ENCODE results near the gene MEGF8. TPM values are rescaled to one million over a fixed set of nuclear protein-coding genes. Genes with fewer than 3 reads are reported as not detected.
A peak's percentile ranks its signal among the peaks of the same experiment; 100 is the strongest.

The MEGF8 gene
- total and polyA plus RNA-seq, 4 donors: 35.2 to 93.3 (median 64.3) TPM

GRCh38 chr19:42374826-42375376 is 49.5 kb downstream of the MEGF8 start:
- Histone ChIP-seq H3K36me3 (ENCODE audit: control insufficient read depth, insufficient read depth, low read length) (peaks cover 69% of the 10 kb centered on the region), H3K4me3 (ENCODE audit: low read depth, low read length) (no peak overlapping the region), H3K27ac (ENCODE audit: low read depth, low read length) (no peak overlapping the region), H3K9me3 (ENCODE audit: control insufficient read depth, insufficient read depth, low read length) (no peaks in the 10 kb centered on the region), H3K27me3 (ENCODE audit: control insufficient read depth, insufficient read depth, low read length) (no peaks in the 10 kb centered on the region), H3K4me1 (ENCODE audit: control insufficient read depth, insufficient read depth, low read length) (peaks cover 4% of the 10 kb centered on the region)
- DNase-seq (ENCODE audit: low read depth in 4 of 6, low spot score in 6 of 6): no peak
- WGBS (ENCODE audit: insufficient coverage): 97% methylated on average over 11 of the region's 11 CpGs

- H3K4me3 ChIP-seq (ENCODE audit: low read depth, low read length): no peak overlapping the region
- no peak overlapping the region for H3K27ac ChIP-seq (ENCODE audit: low read depth, low read length)
- no peaks in the 10 kb centered on the region for H3K27me3 ChIP-seq (ENCODE audit: control insufficient read depth, insufficient read depth, low read length)
- 96% methylated on average over 51 of the region's 54 CpGs for WGBS (ENCODE audit: insufficient coverage)
- no peak for DNase-seq (ENCODE audit: low read depth in 4 of 6, low spot score in 6 of 6)
- peaks cover 62% of the 10 kb centered on the region for H3K36me3 ChIP-seq (ENCODE audit: control insufficient read depth, insufficient read depth, low read length)
- peaks cover 4% of the 10 kb centered on the region for H3K4me1 ChIP-seq (ENCODE audit: control insufficient read depth, insufficient read depth, low read length)
- no peaks in the 10 kb centered on the region for H3K9me3 ChIP-seq (ENCODE audit: control insufficient read depth, insufficient read depth, low read length)
Measured at GRCh38 chr19:42375415-42376176, 50.2 kb downstream of the MEGF8 start.

- peaks cover 57% of the 10 kb centered on the region for H3K36me3 ChIP-seq (ENCODE audit: control insufficient read depth, insufficient read depth, low read length)
- WGBS (ENCODE audit: insufficient coverage): 98% methylated on average over 15 of the region's 17 CpGs
- H3K27me3 ChIP-seq (ENCODE audit: control insufficient read depth, insufficient read depth, low read length): no peaks in the 10 kb centered on the region
- H3K9me3 ChIP-seq (ENCODE audit: control insufficient read depth, insufficient read depth, low read length): no peaks in the 10 kb centered on the region
- no peak for DNase-seq (ENCODE audit: low read depth in 4 of 6, low spot score in 6 of 6)
- no peak overlapping the region for H3K4me3 ChIP-seq (ENCODE audit: low read depth, low read length)
- H3K27ac ChIP-seq (ENCODE audit: low read depth, low read length): no peak overlapping the region
- H3K4me1 ChIP-seq (ENCODE audit: control insufficient read depth, insufficient read depth, low read length): peaks cover 4% of the 10 kb centered on the region
Measured at GRCh38 chr19:42376177-42376555, 50.7 kb downstream of the MEGF8 start.

GRCh38 chr19:42378225-42379215 is 53.1 kb downstream of the MEGF8 start:
- no peak for DNase-seq (ENCODE audit: low read depth in 4 of 6, low spot score in 6 of 6)

GRCh38 chr19:42380155-42380554 is 54.7 kb downstream of the MEGF8 start:
- no peak overlapping the region for H3K4me3 ChIP-seq (ENCODE audit: low read depth, low read length)
- 74% methylated on average over 5 of the region's 6 CpGs for WGBS (ENCODE audit: insufficient coverage)
- DNase-seq (ENCODE audit: low read depth in 4 of 6, low spot score in 6 of 6): no peak
- H3K4me1 ChIP-seq (ENCODE audit: control insufficient read depth, insufficient read depth, low read length): peaks cover 4% of the 10 kb centered on the region
- no peaks in the 10 kb centered on the region for H3K9me3 ChIP-seq (ENCODE audit: control insufficient read depth, insufficient read depth, low read length)
- H3K27ac ChIP-seq (ENCODE audit: low read depth, low read length): no peak overlapping the region
- peaks cover 22% of the 10 kb centered on the region for H3K36me3 ChIP-seq (ENCODE audit: control insufficient read depth, insufficient read depth, low read length)
- no peaks in the 10 kb centered on the region for H3K27me3 ChIP-seq (ENCODE audit: control insufficient read depth, insufficient read depth, low read length)

More at GRCh38 chr19:42378225-42379215, 53.1 kb downstream of the MEGF8 start:
- Histone ChIP-seq H3K36me3 (ENCODE audit: control insufficient read depth, insufficient read depth, low read length) (peaks cover 38% of the 10 kb centered on the region), H3K27ac (ENCODE audit: low read depth, low read length) (no peak overlapping the region), H3K9me3 (ENCODE audit: control insufficient read depth, insufficient read depth, low read length) (no peaks in the 10 kb centered on the region), H3K27me3 (ENCODE audit: control insufficient read depth, insufficient read depth, low read length) (no peaks in the 10 kb centered on the region), H3K4me1 (ENCODE audit: control insufficient read depth, insufficient read depth, low read length) (peaks cover 4% of the 10 kb centered on the region), H3K4me3 (ENCODE audit: low read depth, low read length) (no peak overlapping the region)
- WGBS (ENCODE audit: insufficient coverage): 83% methylated on average over 12 of the region's 17 CpGs

GRCh38 chr19:42386974-42387707 is 61.7 kb downstream of the MEGF8 start:
- DNase-seq (ENCODE audit: low read depth in 4 of 6, low spot score in 6 of 6): peak in 2 of 6 donors; percentile 46 to 60
- 2% methylated on average over 41 of the region's 48 CpGs for WGBS (ENCODE audit: insufficient coverage)
- Histone ChIP-seq H3K27ac (ENCODE audit: low read depth, low read length) (no peak overlapping the region), H3K4me1 (ENCODE audit: control insufficient read depth, insufficient read depth, low read length) (peaks cover 11% of the 10 kb centered on the region), H3K36me3 (ENCODE audit: control insufficient read depth, insufficient read depth, low read length) (no peaks in the 10 kb centered on the region), H3K27me3 (ENCODE audit: control insufficient read depth, insufficient read depth, low read length) (peaks cover 14% of the 10 kb centered on the region), H3K4me3 (ENCODE audit: low read depth, low read length) (peak overlapping the region; percentile 37), H3K9me3 (ENCODE audit: control insufficient read depth, insufficient read depth, low read length) (no peaks in the 10 kb centered on the region)

GRCh38 chr19:42388851-42389489 is 63.5 kb downstream of the MEGF8 start:
- Histone ChIP-seq H3K9me3 (ENCODE audit: control insufficient read depth, insufficient read depth, low read length) (no peaks in the 10 kb centered on the region), H3K36me3 (ENCODE audit: control insufficient read depth, insufficient read depth, low read length) (no peaks in the 10 kb centered on the region), H3K27ac (ENCODE audit: low read depth, low read length) (no peak overlapping the region), H3K4me1 (ENCODE audit: control insufficient read depth, insufficient read depth, low read length) (peaks cover 11% of the 10 kb centered on the region), H3K4me3 (ENCODE audit: low read depth, low read length) (no peak overlapping the region), H3K27me3 (ENCODE audit: control insufficient read depth, insufficient read depth, low read length) (peaks cover 14% of the 10 kb centered on the region)
- no peak for DNase-seq (ENCODE audit: low read depth in 4 of 6, low spot score in 6 of 6)
- 82% methylated on average over 16 of the region's 20 CpGs for WGBS (ENCODE audit: insufficient coverage)

- Histone ChIP-seq H3K27ac (ENCODE audit: low read depth, low read length) (no peak within 1 kb of the TSS), H3K27me3 (ENCODE audit: control insufficient read depth, insufficient read depth, low read length) (peaks cover 14% of the 10 kb centered on the region)
Measured at GRCh38 chr19:42389899-42390298, 64.5 kb downstream of the MEGF8 start, which contains the start of gene CNFN. Gene CNFN, minus strand, starts transcription at chr19:42390297. Its CDS starts 1,260 bp downstream, at chr19:42389037.

More at GRCh38 chr19:42389899-42390298, 64.5 kb downstream of the MEGF8 start, which contains the start of gene CNFN:
- Histone ChIP-seq H3K4me1 (ENCODE audit: control insufficient read depth, insufficient read depth, low read length) (peaks cover 11% of the 10 kb centered on the region), H3K4me3 (ENCODE audit: low read depth, low read length) (no peak within 1 kb of the TSS), H3K9me3 (ENCODE audit: control insufficient read depth, insufficient read depth, low read length) (no peaks in the 10 kb centered on the region), H3K36me3 (ENCODE audit: control insufficient read depth, insufficient read depth, low read length) (no peaks in the 10 kb centered on the region)
- no peak for DNase-seq (ENCODE audit: low read depth in 4 of 6, low spot score in 6 of 6)
- 41% methylated on average over 9 of the region's 12 CpGs for WGBS (ENCODE audit: insufficient coverage)
